ENCODE results near the gene MYO7B.

MYO7B gene

GRCh38 chr2:127652786-127653357, 117.4 kb downstream of the MYO7B start:
- H3K4me3 ChIP-seq (ENCODE audit: low read length in 2 of 2), result no peak overlapping the region
- H3K27ac ChIP-seq (ENCODE audit: low read length), result peak overlapping the region; percentile 100
- peak overlapping the region; percentile 73 to 74 for H3K9ac ChIP-seq (ENCODE audit: low read length in 2 of 2)
- no peaks in the 10 kb centered on the region for H3K27me3 ChIP-seq (ENCODE audit: control insufficient read depth in 1 of 2, insufficient read depth in 2 of 2, low read length in 2 of 2)
- peaks cover 95% of the 10 kb centered on the region for H3K4me1 ChIP-seq (ENCODE audit: control insufficient read depth, insufficient read depth, low read length)
- peaks cover 16 to 26% of the 10 kb centered on the region in 2 donors for H3K36me3 ChIP-seq (ENCODE audit: control insufficient read depth in 2 of 2, insufficient read depth in 2 of 2, low read length in 2 of 2)
- no peaks in the 10 kb centered on the region for H3K9me3 ChIP-seq (ENCODE audit: control insufficient read depth in 2 of 2, low read length in 2 of 2)

GRCh38 chr2:127653421-127654083, 118.1 kb downstream of the MYO7B start:
- Histone ChIP-seq H3K27me3 (ENCODE audit: control insufficient read depth in 1 of 2, insufficient read depth in 2 of 2, low read length in 2 of 2) (no peaks in the 10 kb centered on the region), H3K36me3 (ENCODE audit: control insufficient read depth in 2 of 2, insufficient read depth in 2 of 2, low read length in 2 of 2) (peaks cover 16 to 22% of the 10 kb centered on the region in 2 donors), H3K4me3 (ENCODE audit: low read length in 2 of 2) (peak overlapping the region in 1 of 2 donors; percentile 8), H3K27ac (ENCODE audit: low read length) (peak overlapping the region; percentile 100), H3K9me3 (ENCODE audit: control insufficient read depth in 2 of 2, low read length in 2 of 2) (no peaks in the 10 kb centered on the region), H3K4me1 (ENCODE audit: control insufficient read depth, insufficient read depth, low read length) (peaks cover 95% of the 10 kb centered on the region), H3K9ac (ENCODE audit: low read length in 2 of 2) (peak overlapping the region; percentile 73 to 74)

- no peaks in the 10 kb centered on the region for H3K9me3 ChIP-seq (ENCODE audit: control insufficient read depth in 2 of 2, low read length in 2 of 2)
- H3K36me3 ChIP-seq (ENCODE audit: control insufficient read depth in 2 of 2, insufficient read depth in 2 of 2, low read length in 2 of 2), result peaks cover 16 to 20% of the 10 kb centered on the region in 2 donors
- no peaks in the 10 kb centered on the region for H3K27me3 ChIP-seq (ENCODE audit: control insufficient read depth in 1 of 2, insufficient read depth in 2 of 2, low read length in 2 of 2)
- peak overlapping the region; percentile 73 to 74 for H3K9ac ChIP-seq (ENCODE audit: low read length in 2 of 2)
- peaks cover 99% of the 10 kb centered on the region for H3K4me1 ChIP-seq (ENCODE audit: control insufficient read depth, insufficient read depth, low read length)
- H3K27ac ChIP-seq (ENCODE audit: low read length), result peak overlapping the region; percentile 100
- H3K4me3 ChIP-seq (ENCODE audit: low read length in 2 of 2), result peak overlapping the region in 1 of 2 donors; percentile 20
These were observed 118.8 kb downstream of the MYO7B start for GRCh38 chr2:127654084-127654837.

GRCh38 chr2:127654838-127655175, 119.3 kb downstream of the MYO7B start:
- Histone ChIP-seq H3K9ac (ENCODE audit: low read length in 2 of 2) (peak overlapping the region; percentile 66 to 73), H3K4me3 (ENCODE audit: low read length in 2 of 2) (peak overlapping the region; percentile 20 to 29), H3K27ac (ENCODE audit: low read length) (peak overlapping the region; percentile 100), H3K4me1 (ENCODE audit: control insufficient read depth, insufficient read depth, low read length) (peaks cover 99% of the 10 kb centered on the region), H3K36me3 (ENCODE audit: control insufficient read depth in 2 of 2, insufficient read depth in 2 of 2, low read length in 2 of 2) (peaks cover 16 to 20% of the 10 kb centered on the region in 2 donors), H3K9me3 (ENCODE audit: control insufficient read depth in 2 of 2, low read length in 2 of 2) (no peaks in the 10 kb centered on the region), H3K27me3 (ENCODE audit: control insufficient read depth in 1 of 2, insufficient read depth in 2 of 2, low read length in 2 of 2) (no peaks in the 10 kb centered on the region)

GRCh38 chr2:127655209-127656073, 120.0 kb downstream of the MYO7B start:
- H3K27me3 ChIP-seq (ENCODE audit: control insufficient read depth in 1 of 2, insufficient read depth in 2 of 2, low read length in 2 of 2), result no peaks in the 10 kb centered on the region
- no peaks in the 10 kb centered on the region for H3K9me3 ChIP-seq (ENCODE audit: control insufficient read depth in 2 of 2, low read length in 2 of 2)
- H3K27ac ChIP-seq (ENCODE audit: low read length), result peak overlapping the region; percentile 100
- peak overlapping the region in 1 of 2 donors; percentile 29 for H3K4me3 ChIP-seq (ENCODE audit: low read length in 2 of 2)
- H3K36me3 ChIP-seq (ENCODE audit: control insufficient read depth in 2 of 2, insufficient read depth in 2 of 2, low read length in 2 of 2), result peaks cover 14 to 20% of the 10 kb centered on the region in 2 donors
- H3K9ac ChIP-seq (ENCODE audit: low read length in 2 of 2), result peak overlapping the region; percentile 66 to 73
- H3K4me1 ChIP-seq (ENCODE audit: control insufficient read depth, insufficient read depth, low read length), result peaks cover 98% of the 10 kb centered on the region

- Histone ChIP-seq H3K36me3 (ENCODE audit: control insufficient read depth in 2 of 2, insufficient read depth in 2 of 2, low read length in 2 of 2) (peaks cover 14 to 20% of the 10 kb centered on the region in 2 donors), H3K4me1 (ENCODE audit: control insufficient read depth, insufficient read depth, low read length) (peaks cover 98% of the 10 kb centered on the region), H3K27me3 (ENCODE audit: control insufficient read depth in 1 of 2, insufficient read depth in 2 of 2, low read length in 2 of 2) (no peaks in the 10 kb centered on the region), H3K9ac (ENCODE audit: low read length in 2 of 2) (peak overlapping the region; percentile 49 to 58), H3K4me3 (ENCODE audit: low read length in 2 of 2) (peak overlapping the region in 1 of 2 donors; percentile 29), H3K27ac (ENCODE audit: low read length) (peak overlapping the region; percentile 100), H3K9me3 (ENCODE audit: control insufficient read depth in 2 of 2, low read length in 2 of 2) (no peaks in the 10 kb centered on the region)
These were observed 121.2 kb downstream of the MYO7B start for GRCh38 chr2:127656569-127657231.

- peak overlapping the region; percentile 49 to 58 for H3K9ac ChIP-seq (ENCODE audit: low read length in 2 of 2)
- H3K36me3 ChIP-seq (ENCODE audit: control insufficient read depth in 2 of 2, insufficient read depth in 2 of 2, low read length in 2 of 2), result peaks cover 14 to 20% of the 10 kb centered on the region in 2 donors
- peak overlapping the region in 1 of 2 donors; percentile 29 for H3K4me3 ChIP-seq (ENCODE audit: low read length in 2 of 2)
- H3K27me3 ChIP-seq (ENCODE audit: control insufficient read depth in 1 of 2, insufficient read depth in 2 of 2, low read length in 2 of 2), result no peaks in the 10 kb centered on the region
- no peaks in the 10 kb centered on the region for H3K9me3 ChIP-seq (ENCODE audit: control insufficient read depth in 2 of 2, low read length in 2 of 2)
- H3K4me1 ChIP-seq (ENCODE audit: control insufficient read depth, insufficient read depth, low read length), result peaks cover 98% of the 10 kb centered on the region
- H3K27ac ChIP-seq (ENCODE audit: low read length), result peak overlapping the region; percentile 100
These were observed 121.7 kb downstream of the MYO7B start for GRCh38 chr2:127657232-127657595.

- peaks cover 96% of the 10 kb centered on the region for H3K4me1 ChIP-seq (ENCODE audit: control insufficient read depth, insufficient read depth, low read length)
- H3K9ac ChIP-seq (ENCODE audit: low read length in 2 of 2), result peak overlapping the region; percentile 75 to 77
- peak overlapping the region; percentile 28 to 58 for H3K4me3 ChIP-seq (ENCODE audit: low read length in 2 of 2)
- peak overlapping the region; percentile 100 for H3K27ac ChIP-seq (ENCODE audit: low read length)
- no peaks in the 10 kb centered on the region for H3K27me3 ChIP-seq (ENCODE audit: control insufficient read depth in 1 of 2, insufficient read depth in 2 of 2, low read length in 2 of 2)
- H3K9me3 ChIP-seq (ENCODE audit: control insufficient read depth in 2 of 2, low read length in 2 of 2), result no peaks in the 10 kb centered on the region
- peaks cover 14 to 20% of the 10 kb centered on the region in 2 donors for H3K36me3 ChIP-seq (ENCODE audit: control insufficient read depth in 2 of 2, insufficient read depth in 2 of 2, low read length in 2 of 2)
These were observed 122.7 kb downstream of the MYO7B start for GRCh38 chr2:127658146-127658545.

- Histone ChIP-seq H3K4me1 (ENCODE audit: control insufficient read depth, insufficient read depth, low read length) (peaks cover 96% of the 10 kb centered on the region), H3K4me3 (ENCODE audit: low read length in 2 of 2) (peak overlapping the region; percentile 28 to 58), H3K9ac (ENCODE audit: low read length in 2 of 2) (peak overlapping the region; percentile 75 to 77), H3K27me3 (ENCODE audit: control insufficient read depth in 1 of 2, insufficient read depth in 2 of 2, low read length in 2 of 2) (no peaks in the 10 kb centered on the region), H3K27ac (ENCODE audit: low read length) (peak overlapping the region; percentile 100), H3K9me3 (ENCODE audit: control insufficient read depth in 2 of 2, low read length in 2 of 2) (no peaks in the 10 kb centered on the region), H3K36me3 (ENCODE audit: control insufficient read depth in 2 of 2, insufficient read depth in 2 of 2, low read length in 2 of 2) (peaks cover 10 to 17% of the 10 kb centered on the region in 2 donors)
These were observed 123.3 kb downstream of the MYO7B start for GRCh38 chr2:127658641-127659407.

Measured in stomach smooth muscle (tissue), 2 donors.